ENCODE measurements around the gene TOM1L1. TPM values are rescaled to one million over a fixed set of nuclear protein-coding genes. Genes with fewer than 3 reads are reported as not detected.

The TOM1L1 gene
- total RNA-seq, 1 donor from 2014 or later = 107 TPM

GRCh38 chr17:54876656-54877195 lies 23.9 kb upstream of the TOM1L1 start:
- H3K9me3 Mint-ChIP-seq = no peaks in the 10 kb centered on the region

GRCh38 chr17:54881255-54881972 lies 19.2 kb upstream of the TOM1L1 start:
- H3K27ac ChIP-seq = no peak overlapping the region
- TF ChIP-seq EZH2 (IDR thresholded peaks at IDR 0.05) = no peak
- TF ChIP-seq EZH2phosphoT487 (IDR thresholded peaks at IDR 0.05) = no peak
- TF ChIP-seq CTCF (IDR thresholded peaks at IDR 0.05) = no peak
- Mint-ChIP-seq H3K27ac (no peak overlapping the region), H3K27me3 (ENCODE audit: insufficient read depth, low read depth) (no peaks in the 10 kb centered on the region), H3K36me3 (no peaks in the 10 kb centered on the region), H3K4me3 (no peak overlapping the region), H3K9me3 (no peaks in the 10 kb centered on the region), H3K4me1 (peaks cover 4% of the 10 kb centered on the region)
- H3K27me3 ChIP-seq = no peaks in the 10 kb centered on the region
- H3F3A ChIP-seq (ENCODE audit: low read depth) = no peaks in the 10 kb centered on the region
- H3K36me3 ChIP-seq = no peaks in the 10 kb centered on the region
- no peak overlapping the region for H2AFZ ChIP-seq (replicated peaks)
- H3K79me2 ChIP-seq (ENCODE audit: low read depth) = no peaks in the 10 kb centered on the region
- H3K9me3 ChIP-seq (ENCODE audit: low read depth) = no peaks in the 10 kb centered on the region
- H3K9ac ChIP-seq = no peak overlapping the region
- DNase-seq (ENCODE audit: low spot score) = no peak
- no peaks in the 10 kb centered on the region for H3K4me1 ChIP-seq
- H4K20me1 ChIP-seq (ENCODE audit: low read depth) = no peaks in the 10 kb centered on the region
- H3K4me3 ChIP-seq = no peak overlapping the region
- H3K4me2 ChIP-seq = no peak overlapping the region

More at GRCh38 chr17:54876656-54877195, 23.9 kb upstream of the TOM1L1 start:
- no peaks in the 10 kb centered on the region for H3K27me3 ChIP-seq
- no peak overlapping the region for H3K4me3 Mint-ChIP-seq
- no peaks in the 10 kb centered on the region for H3K79me2 ChIP-seq (ENCODE audit: low read depth)
- no peaks in the 10 kb centered on the region for H3K4me1 ChIP-seq
- H3K27me3 Mint-ChIP-seq (ENCODE audit: insufficient read depth, low read depth) = no peaks in the 10 kb centered on the region
- no peak for TF ChIP-seq CTCF (IDR thresholded peaks at IDR 0.05)
- no peak overlapping the region for H3K4me2 ChIP-seq
- no peak overlapping the region for H3K9ac ChIP-seq
- H3K9me3 ChIP-seq (ENCODE audit: low read depth) = no peaks in the 10 kb centered on the region
- H3F3A ChIP-seq (ENCODE audit: low read depth) = no peaks in the 10 kb centered on the region
- H3K36me3 Mint-ChIP-seq = no peaks in the 10 kb centered on the region
- H2AFZ ChIP-seq (replicated peaks) = no peak overlapping the region
- H3K36me3 ChIP-seq = no peaks in the 10 kb centered on the region
- no peak overlapping the region for H3K27ac Mint-ChIP-seq
- no peaks in the 10 kb centered on the region for H4K20me1 ChIP-seq (ENCODE audit: low read depth)
- H3K4me3 ChIP-seq = no peak overlapping the region
- no peak overlapping the region for H3K27ac ChIP-seq
- DNase-seq (ENCODE audit: low spot score) = no peak
- peaks cover 3% of the 10 kb centered on the region for H3K4me1 Mint-ChIP-seq

- no peak overlapping the region for H2AFZ ChIP-seq (replicated peaks)
- H3K9ac ChIP-seq = no peak overlapping the region
- H3K36me3 Mint-ChIP-seq = no peaks in the 10 kb centered on the region
- no peak overlapping the region for H3K27ac ChIP-seq
- H3K4me1 Mint-ChIP-seq = peaks cover 11% of the 10 kb centered on the region
- DNase-seq (ENCODE audit: low spot score) = no peak
- H3K27ac Mint-ChIP-seq = no peak overlapping the region
- no peaks in the 10 kb centered on the region for H3K9me3 Mint-ChIP-seq
- no peaks in the 10 kb centered on the region for H4K20me1 ChIP-seq (ENCODE audit: low read depth)
- H3K27me3 ChIP-seq = no peaks in the 10 kb centered on the region
- no peak overlapping the region for H3K4me2 ChIP-seq
- no peak overlapping the region for H3K4me3 ChIP-seq
- H3K36me3 ChIP-seq = no peaks in the 10 kb centered on the region
- no peak overlapping the region for H3K4me3 Mint-ChIP-seq
- H3K27me3 Mint-ChIP-seq (ENCODE audit: insufficient read depth, low read depth) = no peaks in the 10 kb centered on the region
- TF ChIP-seq CTCF (IDR thresholded peaks at IDR 0.05) = no peak
- no peak for TF ChIP-seq EZH2 (IDR thresholded peaks at IDR 0.05)
- no peak for TF ChIP-seq EZH2phosphoT487 (IDR thresholded peaks at IDR 0.05)
- H3K79me2 ChIP-seq (ENCODE audit: low read depth) = no peaks in the 10 kb centered on the region
- H3F3A ChIP-seq (ENCODE audit: low read depth) = no peaks in the 10 kb centered on the region
- H3K9me3 ChIP-seq (ENCODE audit: low read depth) = no peaks in the 10 kb centered on the region
- no peaks in the 10 kb centered on the region for H3K4me1 ChIP-seq
Observed at GRCh38 chr17:54882371-54882770, 18.3 kb upstream of the TOM1L1 start.

All from neural progenitor cell (in vitro differentiated cells).